ENCODE results near the gene NFRKB.

- no peak for TF ChIP-seq CTCF (IDR thresholded peaks at IDR 0.05; ENCODE audit: low read length)
- TF ChIP-seq EZH2 (IDR thresholded peaks at IDR 0.05; ENCODE audit: borderline replicate concordance, low read length): no peak
These were observed 43.1 kb downstream of the NFRKB start for GRCh38 chr11:129852125-129852740.
